ENCODE measurements around the gene DNM3.

Gene DNM3

DNA sequence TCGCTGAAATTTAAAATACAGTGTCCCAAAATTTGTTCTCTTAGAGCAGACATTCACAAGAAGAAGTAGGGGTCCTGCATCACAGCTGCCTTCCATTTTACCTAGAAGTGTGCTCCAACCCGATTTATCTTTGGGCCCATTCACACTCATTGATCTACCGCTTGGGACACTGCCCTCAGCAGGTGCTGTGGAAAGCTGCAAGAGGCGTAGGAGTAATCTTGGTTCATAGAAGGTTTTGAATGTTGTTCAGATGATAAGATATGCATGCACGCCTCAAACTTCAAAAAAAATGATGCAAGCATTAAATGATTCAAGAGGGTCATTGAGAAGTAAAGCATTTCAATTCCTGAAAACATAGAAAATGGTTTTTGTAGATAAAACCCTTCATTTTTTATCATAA lies 560.6 kb downstream of the DNM3 start:
- H3K9ac ChIP-seq (ENCODE audit: low read length): no peak overlapping the region
- 80% methylated on average over 5 of the region's 5 CpGs for WGBS
- no peak overlapping the region for H3K14ac ChIP-seq (ENCODE audit: low read length in 2 of 2)
- no peak overlapping the region for H3K23ac ChIP-seq (ENCODE audit: low read length in 2 of 2)
- H4K8ac ChIP-seq (ENCODE audit: low read length): no peak overlapping the region
- no peaks in the 10 kb centered on the region for H3K9me3 ChIP-seq (ENCODE audit: control insufficient read depth, low read length)
- no peak overlapping the region for H2BK12ac ChIP-seq (ENCODE audit: low read length in 2 of 2)
- peaks cover 2% of the 10 kb centered on the region for H3K79me1 ChIP-seq (replicated peaks; ENCODE audit: low read length, poor library complexity, severe bottlenecking)
- no peak overlapping the region for H2BK15ac ChIP-seq (ENCODE audit: low read depth, poor library complexity, severe bottlenecking)
- peak overlapping the region; percentile 75 for H4K91ac ChIP-seq (ENCODE audit: low read length)
- H3K4me2 ChIP-seq (ENCODE audit: low read length, poor library complexity, severe bottlenecking): no peak overlapping the region
- no peaks in the 10 kb centered on the region for H3K27me3 ChIP-seq (ENCODE audit: control insufficient read depth in 1 of 2, insufficient read depth in 1 of 2, low read length in 2 of 2)
- no peak overlapping the region for H3K4ac ChIP-seq (ENCODE audit: low read depth in 1 of 2, low read length in 2 of 2)
- no peak overlapping the region for H2AK5ac ChIP-seq (ENCODE audit: low read length, severe bottlenecking)
- no peak overlapping the region for H3K27ac ChIP-seq (ENCODE audit: low read length, poor library complexity, severe bottlenecking)
- no peaks in the 10 kb centered on the region for H3K36me3 ChIP-seq (ENCODE audit: control insufficient read depth in 1 of 2, insufficient read depth in 2 of 2, low read depth in 1 of 2, low read length in 2 of 2)
- peaks cover 2% of the 10 kb centered on the region for H3K4me1 ChIP-seq (ENCODE audit: control insufficient read depth, insufficient read depth, low read depth, low read length)
- no peak for DNase-seq
- no peak overlapping the region for H2AFZ ChIP-seq (ENCODE audit: low read depth, low read length)
- H2BK5ac ChIP-seq (ENCODE audit: low read depth, low read length, poor library complexity, severe bottlenecking): no peak overlapping the region
- H3K18ac ChIP-seq (ENCODE audit: low read depth in 1 of 2, low read length in 2 of 2): peak overlapping the region in 1 of 2 experiments; percentile 63
- H3K4me3 ChIP-seq (ENCODE audit: insufficient read depth in 1 of 2, low read depth in 1 of 2, low read length in 2 of 2): no peak overlapping the region
- H2BK120ac ChIP-seq (ENCODE audit: low read depth, low read length): no peak overlapping the region

DNA sequence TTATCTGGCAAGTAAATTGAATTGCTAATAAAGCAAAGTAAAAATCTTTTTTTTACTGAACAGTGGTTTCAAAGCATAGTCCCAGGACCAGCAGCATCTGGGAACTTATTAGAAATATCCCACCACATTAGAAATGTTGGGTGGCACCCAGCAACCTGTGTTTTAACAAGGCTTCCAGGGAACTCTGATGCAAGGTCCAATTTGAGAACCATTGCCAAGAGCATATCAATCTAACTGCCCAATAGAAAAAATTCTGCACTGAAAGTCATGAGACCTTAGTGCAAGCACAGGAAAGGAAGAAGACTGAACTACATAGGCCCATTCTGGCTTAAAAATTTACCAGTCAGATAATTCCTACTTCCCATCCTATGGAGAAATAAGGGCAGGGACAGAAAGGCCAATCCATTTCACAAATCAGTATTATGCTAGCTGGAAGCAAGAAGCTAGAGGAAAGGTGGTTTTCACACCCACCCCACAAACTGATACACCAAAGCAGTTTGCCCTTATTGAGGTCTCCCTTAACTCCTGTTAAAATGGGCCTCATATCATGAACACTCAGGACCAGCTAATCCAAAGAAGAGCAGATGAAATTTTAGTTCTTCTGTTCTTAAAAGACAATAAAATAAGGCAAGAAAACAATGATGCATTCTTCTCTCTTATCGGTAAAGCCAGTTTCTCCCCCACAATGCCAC lies 561.7 kb downstream of the DNM3 start:
- no peak overlapping the region for H2AFZ ChIP-seq (ENCODE audit: low read depth, low read length)
- H3K4ac ChIP-seq (ENCODE audit: low read depth in 1 of 2, low read length in 2 of 2): no peak overlapping the region
- no peak overlapping the region for H3K23ac ChIP-seq (ENCODE audit: low read length in 2 of 2)
- H2AK5ac ChIP-seq (ENCODE audit: low read length, severe bottlenecking): peak overlapping the region; percentile 73
- 100% methylated on average over 1 of the region's 1 CpG for WGBS
- peaks cover 2% of the 10 kb centered on the region for H3K79me1 ChIP-seq (replicated peaks; ENCODE audit: low read length, poor library complexity, severe bottlenecking)
- H3K4me2 ChIP-seq (ENCODE audit: low read length, poor library complexity, severe bottlenecking): no peak overlapping the region
- H3K27me3 ChIP-seq (ENCODE audit: control insufficient read depth in 1 of 2, insufficient read depth in 1 of 2, low read length in 2 of 2): no peaks in the 10 kb centered on the region
- no peak overlapping the region for H3K14ac ChIP-seq (ENCODE audit: low read length in 2 of 2)
- no peak overlapping the region for H2BK5ac ChIP-seq (ENCODE audit: low read depth, low read length, poor library complexity, severe bottlenecking)
- H3K9ac ChIP-seq (ENCODE audit: low read length): no peak overlapping the region
- no peak overlapping the region for H3K27ac ChIP-seq (ENCODE audit: low read length, poor library complexity, severe bottlenecking)
- no peak overlapping the region for H4K91ac ChIP-seq (ENCODE audit: low read length)
- peaks cover 2% of the 10 kb centered on the region for H3K4me1 ChIP-seq (ENCODE audit: control insufficient read depth, insufficient read depth, low read depth, low read length)
- H3K4me3 ChIP-seq (ENCODE audit: insufficient read depth in 1 of 2, low read depth in 1 of 2, low read length in 2 of 2): no peak overlapping the region
- no peak overlapping the region for H2BK12ac ChIP-seq (ENCODE audit: low read length in 2 of 2)
- H3K36me3 ChIP-seq (ENCODE audit: control insufficient read depth in 1 of 2, insufficient read depth in 2 of 2, low read depth in 1 of 2, low read length in 2 of 2): no peaks in the 10 kb centered on the region
- H3K9me3 ChIP-seq (ENCODE audit: control insufficient read depth, low read length): no peaks in the 10 kb centered on the region
- H2BK120ac ChIP-seq (ENCODE audit: low read depth, low read length): no peak overlapping the region
- no peak for DNase-seq
- no peak overlapping the region for H2BK15ac ChIP-seq (ENCODE audit: low read depth, poor library complexity, severe bottlenecking)
- H3K18ac ChIP-seq (ENCODE audit: low read depth in 1 of 2, low read length in 2 of 2): no peak overlapping the region
- H4K8ac ChIP-seq (ENCODE audit: low read length): no peak overlapping the region

DNA sequence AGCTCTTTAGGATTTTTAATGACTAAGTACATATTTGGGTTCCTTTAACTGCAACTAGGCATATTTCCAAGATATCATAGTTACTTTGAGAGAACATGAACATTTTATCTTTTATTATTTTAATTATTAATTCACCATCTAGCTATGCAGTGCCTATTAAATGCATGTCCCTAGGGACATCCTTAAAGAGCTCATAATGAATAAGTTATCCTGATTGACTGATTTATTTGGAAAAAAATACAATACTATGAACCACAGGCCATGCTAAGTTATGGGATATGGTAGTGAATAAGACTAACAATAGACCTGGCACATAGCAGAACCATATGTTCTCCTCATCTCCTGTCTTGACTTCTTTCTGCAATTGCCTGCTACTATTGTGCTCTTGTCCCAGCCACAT lies 562.8 kb downstream of the DNM3 start:
- no peak overlapping the region for H2BK12ac ChIP-seq (ENCODE audit: low read length in 2 of 2)
- H3K27ac ChIP-seq (ENCODE audit: low read length, poor library complexity, severe bottlenecking): no peak overlapping the region
- H3K4ac ChIP-seq (ENCODE audit: low read depth in 1 of 2, low read length in 2 of 2): no peak overlapping the region
- H3K79me1 ChIP-seq (replicated peaks; ENCODE audit: low read length, poor library complexity, severe bottlenecking): peaks cover 2% of the 10 kb centered on the region
- no peak overlapping the region for H3K18ac ChIP-seq (ENCODE audit: low read depth in 1 of 2, low read length in 2 of 2)
- no peak overlapping the region for H2BK5ac ChIP-seq (ENCODE audit: low read depth, low read length, poor library complexity, severe bottlenecking)
- no peak overlapping the region for H3K4me2 ChIP-seq (ENCODE audit: low read length, poor library complexity, severe bottlenecking)
- DNase-seq: no peak
- no peaks in the 10 kb centered on the region for H3K36me3 ChIP-seq (ENCODE audit: control insufficient read depth in 1 of 2, insufficient read depth in 2 of 2, low read depth in 1 of 2, low read length in 2 of 2)
- no peak overlapping the region for H3K14ac ChIP-seq (ENCODE audit: low read length in 2 of 2)
- peaks cover 2% of the 10 kb centered on the region for H3K4me1 ChIP-seq (ENCODE audit: control insufficient read depth, insufficient read depth, low read depth, low read length)
- H2BK120ac ChIP-seq (ENCODE audit: low read depth, low read length): no peak overlapping the region
- H3K9ac ChIP-seq (ENCODE audit: low read length): no peak overlapping the region
- H2AFZ ChIP-seq (ENCODE audit: low read depth, low read length): no peak overlapping the region
- no peak overlapping the region for H3K4me3 ChIP-seq (ENCODE audit: insufficient read depth in 1 of 2, low read depth in 1 of 2, low read length in 2 of 2)
- no peak overlapping the region for H4K8ac ChIP-seq (ENCODE audit: low read length)
- H2AK5ac ChIP-seq (ENCODE audit: low read length, severe bottlenecking): no peak overlapping the region
- no peak overlapping the region for H4K91ac ChIP-seq (ENCODE audit: low read length)
- no peaks in the 10 kb centered on the region for H3K27me3 ChIP-seq (ENCODE audit: control insufficient read depth in 1 of 2, insufficient read depth in 1 of 2, low read length in 2 of 2)
- H3K23ac ChIP-seq (ENCODE audit: low read length in 2 of 2): no peak overlapping the region
- H3K9me3 ChIP-seq (ENCODE audit: control insufficient read depth, low read length): no peaks in the 10 kb centered on the region
- H2BK15ac ChIP-seq (ENCODE audit: low read depth, poor library complexity, severe bottlenecking): no peak overlapping the region

DNA sequence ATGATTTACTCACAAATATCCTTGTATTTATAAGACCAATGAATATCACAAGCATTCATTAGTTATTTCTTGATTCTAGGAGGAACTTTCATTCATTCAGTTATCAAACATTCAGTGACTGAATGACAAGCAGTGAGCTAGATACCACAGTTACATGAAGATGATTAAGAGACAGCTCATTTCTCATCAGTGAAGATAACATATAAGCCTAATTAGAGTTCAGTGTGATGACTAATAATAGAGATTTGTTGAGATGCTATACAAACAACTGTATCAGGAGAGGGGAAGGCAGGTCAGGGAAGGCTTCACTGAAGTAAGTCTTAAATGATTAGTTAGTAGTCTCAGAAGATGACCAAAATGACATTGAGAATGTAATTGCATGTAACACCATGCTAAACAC lies 564.6 kb downstream of the DNM3 start:
- H2BK5ac ChIP-seq (ENCODE audit: low read depth, low read length, poor library complexity, severe bottlenecking): no peak overlapping the region
- H3K9me3 ChIP-seq (ENCODE audit: control insufficient read depth, low read length): no peaks in the 10 kb centered on the region
- H3K9ac ChIP-seq (ENCODE audit: low read length): no peak overlapping the region
- no peak overlapping the region for H2BK12ac ChIP-seq (ENCODE audit: low read length in 2 of 2)
- H4K8ac ChIP-seq (ENCODE audit: low read length): no peak overlapping the region
- H3K79me1 ChIP-seq (replicated peaks; ENCODE audit: low read length, poor library complexity, severe bottlenecking): peaks cover 2% of the 10 kb centered on the region
- H3K4me3 ChIP-seq (ENCODE audit: insufficient read depth in 1 of 2, low read depth in 1 of 2, low read length in 2 of 2): no peak overlapping the region
- H2BK15ac ChIP-seq (ENCODE audit: low read depth, poor library complexity, severe bottlenecking): no peak overlapping the region
- H3K18ac ChIP-seq (ENCODE audit: low read depth in 1 of 2, low read length in 2 of 2): no peak overlapping the region
- no peak overlapping the region for H3K4ac ChIP-seq (ENCODE audit: low read depth in 1 of 2, low read length in 2 of 2)
- no peak overlapping the region for H3K14ac ChIP-seq (ENCODE audit: low read length in 2 of 2)
- H3K27ac ChIP-seq (ENCODE audit: low read length, poor library complexity, severe bottlenecking): no peak overlapping the region
- H3K27me3 ChIP-seq (ENCODE audit: control insufficient read depth in 1 of 2, insufficient read depth in 1 of 2, low read length in 2 of 2): no peaks in the 10 kb centered on the region
- H3K36me3 ChIP-seq (ENCODE audit: control insufficient read depth in 1 of 2, insufficient read depth in 2 of 2, low read depth in 1 of 2, low read length in 2 of 2): no peaks in the 10 kb centered on the region
- H2AK5ac ChIP-seq (ENCODE audit: low read length, severe bottlenecking): no peak overlapping the region
- H2AFZ ChIP-seq (ENCODE audit: low read depth, low read length): no peak overlapping the region
- H3K23ac ChIP-seq (ENCODE audit: low read length in 2 of 2): no peak overlapping the region
- no peak overlapping the region for H3K4me2 ChIP-seq (ENCODE audit: low read length, poor library complexity, severe bottlenecking)
- no peaks in the 10 kb centered on the region for H3K4me1 ChIP-seq (ENCODE audit: control insufficient read depth, insufficient read depth, low read depth, low read length)
- DNase-seq: no peak
- no peak overlapping the region for H4K91ac ChIP-seq (ENCODE audit: low read length)
- no peak overlapping the region for H2BK120ac ChIP-seq (ENCODE audit: low read depth, low read length)
